Upper lobe of left lung (tissue), 4 donors: ENCODE data around the gene HMGB1.

ENCODE experiments used
- EP300 ChIP-seq, 4 donors: sonication (generic); formaldehyde crosslinking; IDR thresholded peaks; one replicate each; pipeline ENCODE4 v1.5.1; 2017; ENCODE audit warnings: antibody characterized with exemption in 4 of 4, control low read depth in 2 of 4
- POLR2A ChIP-seq, 4 donors: fragments of 450-650 bp; IDR thresholded peaks; one replicate each; pipeline ENCODE4 v1.5.1; 2016 to 2017; ENCODE audit warnings: antibody characterized with exemption in 4 of 4, mild to moderate bottlenecking in 2 of 4

GRCh38 chr13:30502237-30502636 lies 36.5 kb upstream of the HMGB1 start:
- TF ChIP-seq POLR2A (IDR thresholded peaks at IDR 0.05) (no peak), EP300 (IDR thresholded peaks at IDR 0.05) (no peak)
